ENCODE data around the gene MMP24. TPM values are rescaled to one million over a fixed set of nuclear protein-coding genes. Genes with fewer than 3 reads are reported as not detected.
A peak's percentile ranks its signal among the peaks of the same experiment; 100 is the strongest.

Gene MMP24
- total and polyA plus RNA-seq, 2 of the 13 experiments (the other 11 are each of a cell fraction or from before 2014, with no cell fraction given): 0.29 to 0.35 TPM

- TF ChIP-seq HNF4G (IDR thresholded peaks at IDR 0.05; ENCODE audit: borderline replicate concordance, low read depth, low read length): no peak
- peak; percentile 47; the same call in 1 of the 2 replicates for TF ChIP-seq HNF4G (CRISPR knock-in tag; IDR thresholded peaks at IDR 0.05; ENCODE audit: borderline replicate concordance, low read depth)
- peak; percentile 86; the same call in 1 of the 2 replicates for TF ChIP-seq ZSCAN31 (CRISPR knock-in tag; IDR thresholded peaks at IDR 0.05; ENCODE audit: low read depth)
- no peak; the same call in 1 of the 2 replicates for TF ChIP-seq DRAP1 (CRISPR knock-in tag; IDR thresholded peaks at IDR 0.05)
- TF ChIP-seq NR2F6 (IDR thresholded peaks at IDR 0.05): no peak
- no peak for TF ChIP-seq NR2F6 (CRISPR knock-in tag; IDR thresholded peaks at IDR 0.05)
- TF ChIP-seq FOXP1 (IDR thresholded peaks at IDR 0.05): no peak
- TF ChIP-seq FOXP1 (CRISPR knock-in tag; IDR thresholded peaks at IDR 0.05): no peak
- no peak for TF ChIP-seq SP1 (IDR thresholded peaks at IDR 0.05)
- no peak for TF ChIP-seq SP1 (CRISPR knock-in tag; IDR thresholded peaks at IDR 0.05)
- TF ChIP-seq ZNF777 (CRISPR knock-in tag; IDR thresholded peaks at IDR 0.05): peak; percentile 80; the same call in 1 of the 2 replicates
- peak; percentile 84; the same call in 1 of the 2 replicates for TF ChIP-seq HMGXB3 (CRISPR knock-in tag; IDR thresholded peaks at IDR 0.05; ENCODE audit: borderline replicate concordance)
- peak; percentile 98 for TF ChIP-seq HOXA5 (CRISPR knock-in tag; IDR thresholded peaks at IDR 0.05)
- peak; percentile 99 for TF ChIP-seq MXD3 (CRISPR knock-in tag; IDR thresholded peaks at IDR 0.05)
- peak; percentile 86 for TF ChIP-seq HDAC1 (CRISPR knock-in tag; IDR thresholded peaks at IDR 0.05)
- TF ChIP-seq RERE (CRISPR knock-in tag; IDR thresholded peaks at IDR 0.05; ENCODE audit: low read depth): no peak
- TF ChIP-seq SOX13 (IDR thresholded peaks at IDR 0.05): no peak
- peak in 1 of 2 experiments; percentile 60; a peak in 2 of 4 replicates for TF ChIP-seq SOX13 (CRISPR knock-in tag; conservative IDR thresholded peaks at IDR 0.05 in 1 of 2, IDR thresholded peaks at IDR 0.05 in 1 of 2)
- peak; percentile 81; the same call in 1 of the 2 replicates for TF ChIP-seq ZNF879 (CRISPR knock-in tag; IDR thresholded peaks at IDR 0.05)
- no peak for TF ChIP-seq MED8 (CRISPR knock-in tag; IDR thresholded peaks at IDR 0.05; ENCODE audit: insufficient replicate concordance)
- no peak for TF ChIP-seq CENPX (CRISPR knock-in tag; IDR thresholded peaks at IDR 0.05)
Observed at GRCh38 chr20:35226884-35227681, 593 bp downstream of the MMP24 start (continued).

All from HepG2 (cell line).